Measurements from ENCODE around the gene GYPC. TPM values are rescaled to one million over a fixed set of nuclear protein-coding genes. Genes with fewer than 3 reads are reported as not detected.
"Not testable (repeated sequence)": the region's sequence is repeated elsewhere in the genome, so short reads cannot be mapped to it uniquely, and the experiment has no call there.

The GYPC gene
- total RNA-seq, 1 experiment from 2014 or later: 444 TPM

- in situ Hi-C loops (cut with HindIII; ENCODE audit: low pct_unique_long_range_greater_than_20kb, low sequenced_read_pairs): no loop called here
Measured at GRCh38 chr2:126646026-126646425, 9.9 kb upstream of the GYPC start.

GRCh38 chr2:126647714-126648344, 8.1 kb upstream of the GYPC start:
- in situ Hi-C loops (cut with HindIII; ENCODE audit: low pct_unique_long_range_greater_than_20kb, low sequenced_read_pairs); DNase-seq (ENCODE audit: low read depth, low spot score): not testable (repeated sequence)

More at GRCh38 chr2:126646026-126646425, 9.9 kb upstream of the GYPC start:
- no peak for DNase-seq (ENCODE audit: low read depth, low spot score)

GRCh38 chr2:126648345-126648786, 7.6 kb upstream of the GYPC start:
- in situ Hi-C loops (cut with HindIII; ENCODE audit: low pct_unique_long_range_greater_than_20kb, low sequenced_read_pairs); DNase-seq (ENCODE audit: low read depth, low spot score): not testable (repeated sequence)

- no peak for DNase-seq (ENCODE audit: low read depth, low spot score)
- in situ Hi-C loops (cut with HindIII; ENCODE audit: low pct_unique_long_range_greater_than_20kb, low sequenced_read_pairs): no loop called here
Measured at GRCh38 chr2:126649101-126649500, 6.9 kb upstream of the GYPC start.

GRCh38 chr2:126650994-126651393, 5.0 kb upstream of the GYPC start:
- in situ Hi-C loops (cut with HindIII; ENCODE audit: low pct_unique_long_range_greater_than_20kb, low sequenced_read_pairs): no loop called here
- no peak for DNase-seq (ENCODE audit: low read depth, low spot score)

DNA sequence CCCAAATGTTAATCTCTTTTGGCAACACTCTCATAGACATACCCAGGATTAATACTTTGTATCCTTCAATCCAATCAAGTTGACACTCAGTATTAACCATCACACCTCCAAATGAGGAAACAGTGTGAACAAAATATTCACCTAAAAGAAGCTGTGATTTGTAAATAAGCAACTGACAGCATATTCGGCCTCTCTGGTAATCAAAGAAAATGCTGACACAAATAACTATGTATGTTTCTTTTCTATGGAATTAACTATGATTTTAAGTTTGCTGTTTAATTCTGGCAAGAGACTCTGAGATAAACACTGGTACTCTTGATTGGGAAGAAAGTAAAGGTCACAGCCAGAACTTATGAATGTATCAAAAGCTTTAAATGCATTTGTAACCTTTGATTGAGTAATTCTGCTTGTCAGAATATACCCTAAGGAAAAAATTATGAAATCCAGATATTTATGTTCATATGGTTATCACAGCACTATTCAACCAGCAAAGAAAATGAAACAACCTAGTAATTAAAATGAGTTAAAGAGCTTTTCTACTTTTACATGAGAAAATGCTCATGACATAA, 3.6 kb upstream of the GYPC start:
- in situ Hi-C loops (cut with HindIII; ENCODE audit: low pct_unique_long_range_greater_than_20kb, low sequenced_read_pairs): no loop called here
- DNase-seq (ENCODE audit: low read depth, low spot score): peak; percentile 34

GRCh38 chr2:126653109-126653508, 2.8 kb upstream of the GYPC start:
- no peak for DNase-seq (ENCODE audit: low read depth, low spot score)
- in situ Hi-C loops (cut with HindIII; ENCODE audit: low pct_unique_long_range_greater_than_20kb, low sequenced_read_pairs): no loop called here

DNA sequence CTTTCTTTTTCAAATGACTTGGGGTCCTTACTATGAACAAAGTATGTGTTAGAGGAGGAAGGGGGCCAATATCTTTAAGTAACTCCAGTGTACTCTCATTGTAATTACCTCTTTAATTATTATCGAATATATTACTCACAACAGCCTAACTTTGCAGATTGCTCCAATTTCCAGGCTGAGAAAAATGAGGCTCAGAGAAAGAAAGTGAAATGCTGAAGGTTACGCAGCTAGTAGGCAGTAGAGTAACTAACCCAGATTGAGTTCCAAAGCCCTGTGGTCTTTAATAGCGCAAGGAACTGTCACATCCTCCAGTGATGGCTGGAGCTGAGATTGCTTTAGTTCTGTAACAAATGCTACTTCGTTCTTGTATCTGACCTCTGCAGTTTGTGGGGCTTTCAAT, 2.2 kb upstream of the GYPC start:
- in situ Hi-C loops (cut with HindIII; ENCODE audit: low pct_unique_long_range_greater_than_20kb, low sequenced_read_pairs): no loop called here
- no peak for DNase-seq (ENCODE audit: low read depth, low spot score)

GRCh38 chr2:126655051-126655450, 907 bp upstream of the GYPC start:
- in situ Hi-C loops (cut with HindIII; ENCODE audit: low pct_unique_long_range_greater_than_20kb, low sequenced_read_pairs): no loop called here

GRCh38 chr2:126656431-126657147, 631 bp downstream of the GYPC start:
- peak; percentile 18 for DNase-seq (ENCODE audit: low read depth, low spot score)
- in situ Hi-C loops (cut with HindIII; ENCODE audit: low pct_unique_long_range_greater_than_20kb, low sequenced_read_pairs): no loop called here

More at GRCh38 chr2:126655051-126655450, 907 bp upstream of the GYPC start:
- peak; percentile 32 for DNase-seq (ENCODE audit: low read depth, low spot score)

- DNase-seq (ENCODE audit: low read depth, low spot score): peak; percentile 87
- in situ Hi-C loops (cut with HindIII; ENCODE audit: low pct_unique_long_range_greater_than_20kb, low sequenced_read_pairs): no loop called here
Measured at GRCh38 chr2:126657148-126657635, 1.2 kb downstream of the GYPC start.

GRCh38 chr2:126657636-126658318, 1.8 kb downstream of the GYPC start:
- in situ Hi-C loops (cut with HindIII; ENCODE audit: low pct_unique_long_range_greater_than_20kb, low sequenced_read_pairs): no loop called here
- DNase-seq (ENCODE audit: low read depth, low spot score): peak; percentile 70

DNA sequence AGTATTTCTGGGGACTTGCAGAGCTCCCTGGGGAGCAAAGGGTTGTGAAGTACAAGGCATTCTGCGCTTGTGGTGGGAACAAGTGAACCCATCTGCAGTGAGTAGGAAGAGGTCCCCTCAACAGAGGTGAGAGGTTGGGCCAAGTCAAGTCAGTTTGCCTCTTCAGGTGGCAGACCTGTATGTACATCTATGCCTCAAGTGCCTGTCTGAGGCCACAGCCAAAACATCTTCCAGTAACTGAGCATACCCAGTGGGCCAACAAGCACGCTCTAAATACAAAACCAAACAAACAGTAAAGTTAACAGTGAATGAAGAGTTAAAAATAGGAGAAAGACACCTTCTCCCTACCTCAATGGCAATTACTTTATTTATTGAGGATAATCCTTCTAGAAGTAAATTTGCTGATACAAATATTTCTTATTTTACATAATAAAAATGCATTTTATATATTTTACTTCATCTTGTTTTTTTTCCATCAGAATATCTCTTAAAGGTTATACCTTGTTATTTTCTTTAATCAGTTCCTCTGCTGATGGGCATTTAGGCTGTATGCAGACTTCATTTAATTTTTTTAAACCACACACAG, 2.5 kb downstream of the GYPC start:
- in situ Hi-C loops (cut with HindIII; ENCODE audit: low pct_unique_long_range_greater_than_20kb, low sequenced_read_pairs): no loop called here
- DNase-seq (ENCODE audit: low read depth, low spot score): no peak

DNA sequence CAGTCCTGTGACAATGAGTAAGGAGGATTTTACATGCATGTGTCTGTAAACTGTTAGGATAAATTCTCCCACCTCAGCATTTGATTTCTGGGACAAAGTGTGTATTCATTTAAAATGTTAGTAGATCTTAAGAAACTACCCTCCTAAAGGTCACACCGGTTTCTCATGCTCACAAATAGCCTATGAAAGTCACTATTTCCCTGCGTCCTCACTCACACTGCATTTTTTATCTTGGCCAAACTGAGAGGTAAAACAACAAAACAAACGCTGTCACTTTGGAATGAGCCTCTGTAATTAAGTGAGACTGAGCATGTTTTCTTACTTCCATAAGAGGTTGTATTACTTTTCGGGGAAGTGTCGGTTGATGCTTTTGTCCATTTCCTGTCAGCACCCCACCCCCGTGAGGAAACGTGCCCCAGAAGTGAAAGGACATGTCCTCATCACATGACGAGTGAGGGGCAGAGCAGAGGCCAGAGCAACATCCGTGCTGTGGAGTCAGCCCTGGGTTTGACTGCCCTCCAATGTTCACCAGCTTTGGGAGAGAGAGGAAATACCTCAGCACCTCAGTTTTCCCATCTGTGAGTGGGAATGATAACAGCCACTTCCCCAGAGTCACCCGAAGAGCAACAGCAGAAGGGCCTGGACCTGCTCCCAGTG, 3.1 kb downstream of the GYPC start:
- DNase-seq (ENCODE audit: low read depth, low spot score): peak; percentile 94
- in situ Hi-C loops (cut with HindIII; ENCODE audit: low pct_unique_long_range_greater_than_20kb, low sequenced_read_pairs): no loop called here

DNA sequence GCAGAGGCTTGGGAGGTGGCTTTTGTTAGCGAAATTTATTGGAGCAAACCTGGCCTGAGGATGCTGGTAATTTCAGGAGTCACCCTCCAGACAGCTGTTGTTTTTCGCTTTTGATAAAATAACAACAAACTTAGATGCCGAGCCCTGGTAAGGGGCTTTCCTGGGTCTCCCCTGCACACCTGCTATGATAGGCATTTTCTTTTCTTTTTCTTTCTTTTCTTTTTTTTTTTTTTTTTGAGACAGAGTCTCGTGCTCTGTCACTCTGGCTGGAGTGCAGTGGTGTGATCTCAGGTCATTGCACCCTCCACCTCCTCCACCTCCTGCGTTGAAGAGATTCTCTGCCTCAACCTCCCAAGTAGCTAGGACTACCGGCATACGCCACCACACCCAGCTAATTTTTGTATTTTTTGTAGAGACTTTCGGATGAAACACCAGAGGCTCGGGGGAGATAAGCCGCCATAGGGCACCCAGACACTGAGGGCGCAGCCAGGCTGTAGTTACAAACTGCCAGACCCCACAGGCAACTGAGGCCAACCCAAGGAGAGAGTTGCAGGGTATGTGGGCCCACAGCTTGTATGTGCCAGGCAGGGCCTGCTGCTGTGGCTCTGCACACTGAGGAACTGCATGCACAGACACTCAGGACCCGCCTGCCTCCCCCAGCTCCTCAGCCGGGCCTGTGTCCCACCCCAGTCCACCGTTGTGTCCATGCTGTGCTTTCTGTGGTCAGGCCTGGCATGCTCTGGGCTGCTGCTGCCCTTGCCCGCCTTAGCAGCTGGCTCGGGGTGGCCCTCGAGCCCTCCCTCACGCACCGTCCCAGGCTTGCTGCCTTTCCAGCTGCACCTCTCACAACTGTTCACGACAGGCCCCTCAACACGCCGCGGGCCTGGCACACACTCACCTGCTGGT, 3.9 kb downstream of the GYPC start:
- in situ Hi-C loops (cut with HindIII; ENCODE audit: low pct_unique_long_range_greater_than_20kb, low sequenced_read_pairs): no loop called here
- no peak for DNase-seq (ENCODE audit: low read depth, low spot score)

- in situ Hi-C loops (cut with HindIII; ENCODE audit: low pct_unique_long_range_greater_than_20kb, low sequenced_read_pairs): no loop called here
- no peak for DNase-seq (ENCODE audit: low read depth, low spot score)
Measured at GRCh38 chr2:126660971-126661370, 5.0 kb downstream of the GYPC start.

Data from SK-MEL-5 (cell line).